Measurements from ENCODE around the gene CAMK2D. TPM values are rescaled to one million over a fixed set of nuclear protein-coding genes. Genes with fewer than 3 reads are reported as not detected.
"Not testable (repeated sequence)": the region's sequence is repeated elsewhere in the genome, so short reads cannot be mapped to it uniquely, and the experiment has no call there.

Gene CAMK2D
- total and polyA plus RNA-seq, 12 donors = 55.6 to 286 (median 221) TPM

DNA sequence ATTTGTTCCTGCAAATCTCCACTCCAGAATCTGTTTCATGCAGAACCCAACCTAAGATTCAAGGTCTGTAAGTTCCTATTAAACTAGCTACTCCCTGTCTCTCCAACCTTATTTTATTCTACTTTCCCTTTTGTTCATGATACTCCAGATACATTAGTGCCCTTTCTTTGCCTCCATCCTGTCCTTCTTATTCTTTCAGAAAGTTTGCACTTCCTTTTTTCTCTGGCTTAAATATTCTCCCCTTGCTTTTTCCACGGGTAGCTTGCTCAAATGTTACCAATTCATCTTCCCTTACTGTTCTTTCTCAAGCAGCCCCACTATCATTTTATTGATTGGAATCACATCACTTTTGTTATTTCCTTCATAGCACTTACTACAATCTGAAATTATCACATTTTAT, 72.1 kb downstream of the CAMK2D start:
- Histone ChIP-seq H3K9me3 (no peaks in the 10 kb centered on the region), H3K27me3 (no peaks in the 10 kb centered on the region), H3K4me3 (no peak overlapping the region), H3K27ac (no peak overlapping the region), H3K36me3 (no peaks in the 10 kb centered on the region), H3K4me1 (peaks cover 2 to 97% (median 58%) of the 10 kb centered on the region in 9 donors)
- DNase-seq = no peak
- no peak for TF ChIP-seq CTCF (IDR thresholded peaks at IDR 0.05)
- no peak for ATAC-seq
- intact Hi-C loops (cut with DNase I) = loop anchor here in 4 of 10 donors (5.0 to 10.0 kb wide), 4 partner anchors 38 to 68 kb away; no protein-coding TSS in a partner anchor
- 58% methylated on average over 1 of the region's 1 CpG for WGBS, 2 donors

- 66 to 69% methylated on average over 4 of the region's 4 CpGs for WGBS, 2 donors
- Histone ChIP-seq H3K27me3 (no peaks in the 10 kb centered on the region), H3K27ac (peak overlapping the region in 6 of 10 donors; percentile 2 to 41 (median 22)), H3K4me3 (no peak overlapping the region), H3K9me3 (no peaks in the 10 kb centered on the region), H3K4me1 (peaks cover 0 to 97% (median 61%) of the 10 kb centered on the region in 9 donors), H3K36me3 (no peaks in the 10 kb centered on the region)
- DNase-seq = no peak
- intact Hi-C loops (cut with DNase I) = loop anchor here in 4 of 10 donors (5.0 to 10.0 kb wide), 4 partner anchors 40 to 70 kb away; no protein-coding TSS in a partner anchor
- TF ChIP-seq CTCF (IDR thresholded peaks at IDR 0.05) = no peak
- no peak for ATAC-seq
Observed at GRCh38 chr4:113687067-113687718, 74.3 kb downstream of the CAMK2D start.

GRCh38 chr4:113685157-113685556, 76.4 kb downstream of the CAMK2D start:
- WGBS, 2 donors = 96 to 98% methylated on average over 4 of the region's 4 CpGs
- peak overlapping the region in 9 of 10 donors; percentile 56 to 86 (median 74) for H3K27ac ChIP-seq
- not testable (repeated sequence) for H3K27me3 ChIP-seq, DNase-seq, H3K4me3 ChIP-seq, H3K36me3 ChIP-seq
- peaks cover 0 to 11% (median 0%) of the 10 kb centered on the region in 11 donors for H3K9me3 ChIP-seq
- peaks cover 0 to 81% (median 51%) of the 10 kb centered on the region in 9 donors for H3K4me1 ChIP-seq
- ATAC-seq = peak in 1 of 8 donors; percentile 9
- intact Hi-C loops (cut with DNase I) = loop anchor here in 5 of 10 donors (2.0 to 10.0 kb wide), 5 partner anchors 42 to 76 kb away; partner anchors contain the start of gene CAMK2D (in 1 of the 5)

GRCh38 chr4:113684534-113685091, 76.9 kb downstream of the CAMK2D start:
- peaks cover 0 to 75% (median 52%) of the 10 kb centered on the region in 9 donors for H3K4me1 ChIP-seq
- no peaks in the 10 kb centered on the region for H3K27me3 ChIP-seq
- H3K9me3 ChIP-seq = peaks cover 0 to 11% (median 0%) of the 10 kb centered on the region in 11 donors
- H3K4me3 ChIP-seq = no peak overlapping the region
- peak; percentile 93 to 98 (median 94) for ATAC-seq
- DNase-seq = peak; percentile 54 to 85
- peak in 8 of 9 donors; percentile 16 to 62 (median 44) for TF ChIP-seq CTCF (IDR thresholded peaks at IDR 0.05)
- no peaks in the 10 kb centered on the region for H3K36me3 ChIP-seq
- intact Hi-C loops (cut with DNase I) = loop anchor here in 8 of 10 donors (2.0 to 10.0 kb wide), 9 partner anchors 43 to 137 kb away; partner anchors contain the start of gene CAMK2D (in 4 of the 8)
- peak overlapping the region; percentile 36 to 86 (median 74) for H3K27ac ChIP-seq
- 35 to 38% methylated on average over 2 of the region's 2 CpGs for WGBS, 2 donors

All from heart right ventricle (tissue), 16 donors.